ENCODE data around the gene KSR2.

The KSR2 gene

GRCh38 chr12:117968826-117969659 lies at the start of gene KSR2:
KSR2 (minus strand) TSS chr12:117968990; CDS start chr12:117968255, 735 bp downstream.
- H3K9me3 ChIP-seq (ENCODE audit: insufficient read depth, low read length), result peaks cover 13% of the 10 kb centered on the region; the same call in 1 of the 2 replicates
- TF ChIP-seq YY1 (IDR thresholded peaks at IDR 0.05; ENCODE audit: insufficient read depth, insufficient read length) (no peak), SUZ12 (IDR thresholded peaks at IDR 0.05; ENCODE audit: extremely low read depth, insufficient read depth, insufficient read length) (no peak), ZNF274 (IDR thresholded peaks at IDR 0.05; ENCODE audit: low read depth, low read length) (no peak)
- H3K4me1 ChIP-seq (ENCODE audit: insufficient read depth, insufficient read length), result no peaks in the 10 kb centered on the region
- H3K36me3 ChIP-seq (ENCODE audit: insufficient read depth, insufficient read length, low read length), result no peaks in the 10 kb centered on the region
- peak within 1 kb of the TSS; percentile 56 for H3K4me3 ChIP-seq (ENCODE audit: insufficient read length, low read depth)
- DNase-seq (ENCODE audit: low read depth, low spot score), result peak; percentile 88
- peak within 1 kb of the TSS; percentile 72 for H3K9ac ChIP-seq (ENCODE audit: insufficient read length, low read depth)
- H3K27me3 ChIP-seq (ENCODE audit: insufficient read depth, insufficient read length), result peaks cover 30% of the 10 kb centered on the region

- Histone ChIP-seq H3K9ac (ENCODE audit: insufficient read length, low read depth) (peak overlapping the region; percentile 96), H3K36me3 (ENCODE audit: insufficient read depth, insufficient read length, low read length) (peaks cover 49% of the 10 kb centered on the region), H3K4me3 (ENCODE audit: insufficient read length, low read depth) (peak overlapping the region; percentile 1)
Measured at GRCh38 chr12:118017926-118018325, 49.1 kb upstream of the KSR2 start.

GRCh38 chr12:118016424-118017264 lies 47.9 kb upstream of the KSR2 start, which contains the start of gene RFC5:
RFC5 (plus strand) TSS chr12:118016703; CDS start chr12:118016828, 125 bp downstream.
- Histone ChIP-seq H3K27me3 (ENCODE audit: insufficient read depth, insufficient read length) (no peaks in the 10 kb centered on the region), H3K9ac (ENCODE audit: insufficient read length, low read depth) (peak within 1 kb of the TSS; percentile 96), H3K4me3 (ENCODE audit: insufficient read length, low read depth) (peak within 1 kb of the TSS; percentile 98), H3K9me3 (ENCODE audit: insufficient read depth, low read length) (no peaks in the 10 kb centered on the region), H3K4me1 (ENCODE audit: insufficient read depth, insufficient read length) (peaks cover 2% of the 10 kb centered on the region), H3K36me3 (ENCODE audit: insufficient read depth, insufficient read length, low read length) (peaks cover 38% of the 10 kb centered on the region)
- no peak for TF ChIP-seq ZNF274 (IDR thresholded peaks at IDR 0.05; ENCODE audit: low read depth, low read length)
- TF ChIP-seq YY1 (IDR thresholded peaks at IDR 0.05; ENCODE audit: insufficient read depth, insufficient read length), result no peak
- no peak for TF ChIP-seq SUZ12 (IDR thresholded peaks at IDR 0.05; ENCODE audit: extremely low read depth, insufficient read depth, insufficient read length)
- DNase-seq (ENCODE audit: low read depth, low spot score), result peak; percentile 99

More at GRCh38 chr12:118017926-118018325, 49.1 kb upstream of the KSR2 start:
- Histone ChIP-seq H3K9me3 (ENCODE audit: insufficient read depth, low read length) (no peaks in the 10 kb centered on the region), H3K27me3 (ENCODE audit: insufficient read depth, insufficient read length) (no peaks in the 10 kb centered on the region), H3K4me1 (ENCODE audit: insufficient read depth, insufficient read length) (peaks cover 2% of the 10 kb centered on the region)
- TF ChIP-seq YY1 (IDR thresholded peaks at IDR 0.05; ENCODE audit: insufficient read depth, insufficient read length) (no peak), ZNF274 (IDR thresholded peaks at IDR 0.05; ENCODE audit: low read depth, low read length) (no peak), SUZ12 (IDR thresholded peaks at IDR 0.05; ENCODE audit: extremely low read depth, insufficient read depth, insufficient read length) (no peak)
- DNase-seq (ENCODE audit: low read depth, low spot score), result no peak

- peak overlapping the region; percentile 16 for H3K4me3 ChIP-seq (ENCODE audit: insufficient read length, low read depth)
- peaks cover 31% of the 10 kb centered on the region for H3K36me3 ChIP-seq (ENCODE audit: insufficient read depth, insufficient read length, low read length)
- peaks cover 2% of the 10 kb centered on the region for H3K4me1 ChIP-seq (ENCODE audit: insufficient read depth, insufficient read length)
- H3K9me3 ChIP-seq (ENCODE audit: insufficient read depth, low read length), result no peaks in the 10 kb centered on the region
- no peak for DNase-seq (ENCODE audit: low read depth, low spot score)
- no peak for TF ChIP-seq YY1 (IDR thresholded peaks at IDR 0.05; ENCODE audit: insufficient read depth, insufficient read length)
- TF ChIP-seq ZNF274 (IDR thresholded peaks at IDR 0.05; ENCODE audit: low read depth, low read length), result no peak
- no peak for TF ChIP-seq SUZ12 (IDR thresholded peaks at IDR 0.05; ENCODE audit: extremely low read depth, insufficient read depth, insufficient read length)
- H3K27me3 ChIP-seq (ENCODE audit: insufficient read depth, insufficient read length), result no peaks in the 10 kb centered on the region
- H3K9ac ChIP-seq (ENCODE audit: insufficient read length, low read depth), result peak overlapping the region; percentile 42
Measured at GRCh38 chr12:118015944-118016343, 47.2 kb upstream of the KSR2 start.

- H3K9ac ChIP-seq (ENCODE audit: insufficient read length, low read depth), result no peak overlapping the region
- peaks cover 2% of the 10 kb centered on the region for H3K4me1 ChIP-seq (ENCODE audit: insufficient read depth, insufficient read length)
- no peaks in the 10 kb centered on the region for H3K9me3 ChIP-seq (ENCODE audit: insufficient read depth, low read length)
- no peak overlapping the region for H3K4me3 ChIP-seq (ENCODE audit: insufficient read length, low read depth)
- H3K27me3 ChIP-seq (ENCODE audit: insufficient read depth, insufficient read length), result no peaks in the 10 kb centered on the region
- DNase-seq (ENCODE audit: low read depth, low spot score), result no peak
- H3K36me3 ChIP-seq (ENCODE audit: insufficient read depth, insufficient read length, low read length), result peaks cover 25% of the 10 kb centered on the region
- no peak for TF ChIP-seq YY1 (IDR thresholded peaks at IDR 0.05; ENCODE audit: insufficient read depth, insufficient read length)
- no peak for TF ChIP-seq SUZ12 (IDR thresholded peaks at IDR 0.05; ENCODE audit: extremely low read depth, insufficient read depth, insufficient read length)
- no peak for TF ChIP-seq ZNF274 (IDR thresholded peaks at IDR 0.05; ENCODE audit: low read depth, low read length)
Measured at GRCh38 chr12:118015306-118015705, 46.5 kb upstream of the KSR2 start.

- TF ChIP-seq SUZ12 (IDR thresholded peaks at IDR 0.05; ENCODE audit: extremely low read depth, insufficient read depth, insufficient read length), result no peak
- TF ChIP-seq YY1 (IDR thresholded peaks at IDR 0.05; ENCODE audit: insufficient read depth, insufficient read length), result no peak
- TF ChIP-seq ZNF274 (IDR thresholded peaks at IDR 0.05; ENCODE audit: low read depth, low read length), result no peak
- no peaks in the 10 kb centered on the region for H3K9me3 ChIP-seq (ENCODE audit: insufficient read depth, low read length)
- no peaks in the 10 kb centered on the region for H3K27me3 ChIP-seq (ENCODE audit: insufficient read depth, insufficient read length)
- peaks cover 2% of the 10 kb centered on the region for H3K4me1 ChIP-seq (ENCODE audit: insufficient read depth, insufficient read length)
- no peak for DNase-seq (ENCODE audit: low read depth, low spot score)
- H3K4me3 ChIP-seq (ENCODE audit: insufficient read length, low read depth), result no peak overlapping the region
- H3K36me3 ChIP-seq (ENCODE audit: insufficient read depth, insufficient read length, low read length), result peaks cover 5% of the 10 kb centered on the region
- no peak overlapping the region for H3K9ac ChIP-seq (ENCODE audit: insufficient read length, low read depth)
Measured at GRCh38 chr12:118013283-118013682, 44.5 kb upstream of the KSR2 start.
